Amniotic epithelial cell (primary cell): ENCODE data around the gene HIVEP3.

Experiments
- DNase-seq: peaks from one replicate; pipeline ENCODE4 v3.0.0-alpha.2; 2010; ENCODE audit warnings: low read depth

HIVEP3 gene

GRCh38 chr1:41481109-41481775 is 437.5 kb downstream of the HIVEP3 start:
- no peak for DNase-seq

GRCh38 chr1:41480204-41481108 is 438.3 kb downstream of the HIVEP3 start:
- DNase-seq: no peak

GRCh38 chr1:41479808-41480160 is 438.9 kb downstream of the HIVEP3 start:
- no peak for DNase-seq

- DNase-seq: peak; percentile 62
Measured at GRCh38 chr1:41479000-41479807, 439.5 kb downstream of the HIVEP3 start.

GRCh38 chr1:41478118-41478748 is 440.5 kb downstream of the HIVEP3 start:
- no peak for DNase-seq

GRCh38 chr1:41476807-41477361 is 441.8 kb downstream of the HIVEP3 start:
- no peak for DNase-seq

GRCh38 chr1:41475859-41476567 is 442.7 kb downstream of the HIVEP3 start:
- peak; percentile 72 for DNase-seq

- DNase-seq: no peak
Measured at GRCh38 chr1:41475346-41475745, 443.4 kb downstream of the HIVEP3 start.

GRCh38 chr1:41474490-41475271 is 444.0 kb downstream of the HIVEP3 start:
- no peak for DNase-seq

GRCh38 chr1:41473738-41474362 is 444.9 kb downstream of the HIVEP3 start:
- DNase-seq: no peak

GRCh38 chr1:41471658-41472057 is 447.1 kb downstream of the HIVEP3 start:
- DNase-seq: no peak

GRCh38 chr1:41469706-41470105 is 449.0 kb downstream of the HIVEP3 start:
- DNase-seq: no peak

- DNase-seq: no peak
Measured at GRCh38 chr1:41468122-41468762, 450.5 kb downstream of the HIVEP3 start.

- no peak for DNase-seq
Measured at GRCh38 chr1:41467673-41468072, 451.0 kb downstream of the HIVEP3 start.

GRCh38 chr1:41466146-41466545 is 452.6 kb downstream of the HIVEP3 start:
- DNase-seq: no peak

GRCh38 chr1:41465741-41466140 is 453.0 kb downstream of the HIVEP3 start:
- DNase-seq: peak; percentile 79

GRCh38 chr1:41464885-41465284 is 453.8 kb downstream of the HIVEP3 start:
- no peak for DNase-seq

- no peak for DNase-seq
Measured at GRCh38 chr1:41463516-41463915, 455.2 kb downstream of the HIVEP3 start.

- no peak for DNase-seq
Measured at GRCh38 chr1:41462680-41463004, 456.1 kb downstream of the HIVEP3 start.
